Measurements from ENCODE around the gene MBP.

Gene MBP

GRCh38 chr18:77043541-77044280 is 88.9 kb downstream of the MBP start:
- Histone ChIP-seq H3K27ac (ENCODE audit: low read length) (no peak overlapping the region), H3K9me3 (ENCODE audit: control insufficient read depth, low read depth, low read length) (no peaks in the 10 kb centered on the region), H3K9ac (ENCODE audit: low read length) (no peak overlapping the region)

DNA sequence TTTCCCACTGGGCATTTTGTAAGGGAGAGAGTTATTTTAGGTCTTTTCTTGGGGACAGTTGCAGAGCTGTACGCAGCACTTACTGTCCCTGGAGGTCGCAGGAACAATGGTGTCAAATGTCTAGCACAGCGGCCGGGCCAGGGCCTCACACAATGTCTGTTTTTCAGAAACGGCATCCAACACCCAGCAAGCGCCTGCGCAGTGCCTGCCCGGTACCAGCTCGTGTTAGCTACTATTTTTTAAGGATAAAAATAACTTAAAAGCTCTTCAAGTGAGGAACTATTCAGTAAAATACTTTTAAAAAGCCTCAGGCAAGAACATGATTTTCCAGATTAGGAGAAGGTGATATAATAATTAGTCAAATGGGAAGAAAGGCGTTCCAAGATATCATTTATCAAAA is 90.0 kb downstream of the MBP start:
- Histone ChIP-seq H3K27me3 (ENCODE audit: control insufficient read depth, insufficient read depth, low read length) (no peaks in the 10 kb centered on the region), H3K4me3 (ENCODE audit: low read length) (no peak overlapping the region), H3K36me3 (ENCODE audit: control insufficient read depth, low read depth, low read length) (no peaks in the 10 kb centered on the region), H3K27ac (ENCODE audit: low read length) (no peak overlapping the region), H3K9me3 (ENCODE audit: control insufficient read depth, low read depth, low read length) (no peaks in the 10 kb centered on the region), H3K9ac (ENCODE audit: low read length) (no peak overlapping the region), H3K4me1 (ENCODE audit: control insufficient read depth, low read depth, low read length) (no peaks in the 10 kb centered on the region)

More at GRCh38 chr18:77043541-77044280, 88.9 kb downstream of the MBP start:
- Histone ChIP-seq H3K27me3 (ENCODE audit: control insufficient read depth, insufficient read depth, low read length) (no peaks in the 10 kb centered on the region), H3K4me1 (ENCODE audit: control insufficient read depth, low read depth, low read length) (no peaks in the 10 kb centered on the region), H3K4me3 (ENCODE audit: low read length) (no peak overlapping the region), H3K36me3 (ENCODE audit: control insufficient read depth, low read depth, low read length) (no peaks in the 10 kb centered on the region)

DNA sequence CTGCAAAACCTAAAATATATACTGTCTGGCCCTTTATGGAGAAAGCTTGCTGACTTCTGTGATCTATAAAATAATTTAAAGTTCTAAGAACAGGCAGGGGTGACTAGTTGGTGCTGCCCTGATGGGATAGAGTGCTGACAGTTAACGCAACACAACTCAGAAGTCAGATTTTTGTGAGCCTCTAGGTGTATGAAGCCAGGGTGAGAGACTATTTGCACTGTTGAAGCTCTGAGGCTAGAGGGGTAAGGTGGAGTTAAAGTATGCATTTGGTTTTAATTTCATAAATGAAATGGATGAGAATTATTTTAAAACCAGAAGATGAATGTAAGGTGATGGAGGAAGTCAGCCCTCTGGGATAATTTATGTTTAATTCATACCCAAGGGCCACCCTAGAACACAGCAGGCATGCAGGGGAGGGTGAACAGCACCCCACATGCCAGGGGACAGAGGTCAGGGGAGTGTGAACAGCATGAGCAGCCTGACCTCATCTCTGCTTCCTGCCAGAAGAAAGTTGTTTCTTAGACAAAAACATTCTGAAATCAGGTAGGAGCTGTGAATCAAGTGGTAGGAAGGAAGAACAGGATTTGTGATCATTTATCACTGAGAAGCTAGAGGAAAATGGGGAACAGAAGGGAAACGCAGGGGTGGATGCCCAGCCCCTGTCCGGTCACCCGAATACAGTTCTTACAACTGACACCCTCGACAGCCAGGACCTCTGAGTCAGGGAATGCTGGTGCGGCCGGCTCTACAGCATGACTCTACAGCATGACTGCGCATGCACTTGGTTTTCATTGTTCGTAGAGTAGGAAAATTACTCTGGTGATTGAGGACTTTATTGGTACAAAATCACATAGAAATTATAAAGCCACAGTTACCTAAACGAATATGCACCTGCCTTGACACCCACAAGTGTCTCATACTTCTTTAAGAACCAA is 93.1 kb downstream of the MBP start:
- Histone ChIP-seq H3K9ac (ENCODE audit: low read length) (no peak overlapping the region), H3K4me1 (ENCODE audit: control insufficient read depth, low read depth, low read length) (no peaks in the 10 kb centered on the region), H3K9me3 (ENCODE audit: control insufficient read depth, low read depth, low read length) (no peaks in the 10 kb centered on the region), H3K4me3 (ENCODE audit: low read length) (no peak overlapping the region), H3K36me3 (ENCODE audit: control insufficient read depth, low read depth, low read length) (no peaks in the 10 kb centered on the region), H3K27ac (ENCODE audit: low read length) (no peak overlapping the region), H3K27me3 (ENCODE audit: control insufficient read depth, insufficient read depth, low read length) (no peaks in the 10 kb centered on the region)

DNA sequence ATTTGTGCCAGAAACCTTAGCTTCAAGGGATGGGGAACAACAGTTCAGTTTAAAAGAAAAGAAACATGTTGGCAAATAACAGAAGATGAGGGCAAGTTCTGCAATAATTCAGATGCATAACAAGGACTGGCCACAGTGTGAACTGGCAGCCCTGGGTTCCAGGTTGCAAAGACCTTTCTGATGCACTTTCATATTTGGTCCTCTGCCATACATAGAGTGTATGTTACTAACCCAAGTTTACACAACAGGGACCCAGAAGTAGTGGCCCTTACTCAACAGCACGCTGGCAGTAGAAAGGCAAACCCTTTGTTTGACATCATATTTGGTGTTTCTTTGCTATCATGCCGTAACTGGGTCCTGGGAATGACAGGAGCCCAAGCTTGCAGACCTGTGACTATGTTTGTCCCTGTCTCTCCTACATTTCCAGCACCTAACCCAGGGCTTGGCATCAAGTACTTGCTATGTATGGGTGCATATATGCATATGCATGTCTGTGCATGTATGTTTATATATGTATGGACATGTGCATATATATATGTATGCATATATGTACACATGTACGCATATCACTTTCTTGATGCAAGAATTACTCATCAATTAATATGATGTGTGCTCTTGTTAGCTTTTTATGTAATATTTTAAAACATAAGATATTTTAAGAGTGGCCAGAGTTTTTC is 94.3 kb downstream of the MBP start:
- no peaks in the 10 kb centered on the region for H3K36me3 ChIP-seq (ENCODE audit: control insufficient read depth, low read depth, low read length)
- H3K4me1 ChIP-seq (ENCODE audit: control insufficient read depth, low read depth, low read length): no peaks in the 10 kb centered on the region

GRCh38 chr18:77037567-77037966 is 95.0 kb downstream of the MBP start:
- no peaks in the 10 kb centered on the region for H3K9me3 ChIP-seq (ENCODE audit: control insufficient read depth, low read depth, low read length)
- H3K27me3 ChIP-seq (ENCODE audit: control insufficient read depth, insufficient read depth, low read length): no peaks in the 10 kb centered on the region
- no peak overlapping the region for H3K4me3 ChIP-seq (ENCODE audit: low read length)
- H3K9ac ChIP-seq (ENCODE audit: low read length): no peak overlapping the region
- H3K27ac ChIP-seq (ENCODE audit: low read length): no peak overlapping the region
- no peaks in the 10 kb centered on the region for H3K4me1 ChIP-seq (ENCODE audit: control insufficient read depth, low read depth, low read length)
- no peaks in the 10 kb centered on the region for H3K36me3 ChIP-seq (ENCODE audit: control insufficient read depth, low read depth, low read length)

More for the DNA sequence above, 94.3 kb downstream of the MBP start:
- H3K4me3 ChIP-seq (ENCODE audit: low read length): no peak overlapping the region
- no peaks in the 10 kb centered on the region for H3K9me3 ChIP-seq (ENCODE audit: control insufficient read depth, low read depth, low read length)
- H3K27me3 ChIP-seq (ENCODE audit: control insufficient read depth, insufficient read depth, low read length): no peaks in the 10 kb centered on the region
- H3K27ac ChIP-seq (ENCODE audit: low read length): no peak overlapping the region
- H3K9ac ChIP-seq (ENCODE audit: low read length): no peak overlapping the region

DNA sequence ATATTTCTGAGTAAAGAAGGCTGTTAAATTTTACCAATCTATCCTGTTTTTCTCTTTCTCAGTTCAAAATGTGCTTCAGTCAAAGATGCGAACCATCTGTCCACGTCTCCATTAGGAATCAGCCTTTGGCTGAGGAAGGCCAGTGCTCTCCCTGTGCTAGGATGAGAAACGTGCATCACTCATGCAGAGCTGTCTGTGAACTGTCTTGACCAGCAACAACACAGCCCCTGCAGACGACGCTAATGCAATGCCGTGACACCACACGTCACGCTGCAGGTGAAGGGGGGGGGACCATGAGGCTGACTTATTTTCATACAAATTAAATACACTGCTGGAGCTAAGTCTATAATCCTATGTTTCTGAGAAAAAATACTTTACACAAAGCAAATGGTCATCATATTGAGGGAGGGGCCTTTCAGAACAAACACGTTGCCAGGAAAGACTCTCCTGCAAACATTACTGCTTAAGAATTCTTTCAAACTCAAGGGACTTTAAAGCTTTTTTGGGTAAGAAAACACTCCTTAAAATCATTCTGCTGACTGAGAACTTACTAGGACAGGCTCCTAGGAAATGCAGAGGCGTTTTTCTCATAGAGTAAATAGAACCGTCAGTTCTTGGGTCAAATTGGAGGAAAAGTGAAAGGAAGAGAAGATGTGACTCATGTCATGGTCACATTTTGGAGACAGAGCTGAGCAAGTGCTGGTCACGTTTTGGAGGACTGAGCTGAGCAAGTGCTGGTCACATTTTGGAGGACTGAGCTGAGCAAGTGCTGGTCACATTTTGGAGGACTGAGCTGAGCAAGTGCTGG is 97.0 kb downstream of the MBP start:
- Histone ChIP-seq H3K4me1 (ENCODE audit: control insufficient read depth, low read depth, low read length) (no peaks in the 10 kb centered on the region), H3K36me3 (ENCODE audit: control insufficient read depth, low read depth, low read length) (no peaks in the 10 kb centered on the region), H3K27me3 (ENCODE audit: control insufficient read depth, insufficient read depth, low read length) (no peaks in the 10 kb centered on the region), H3K9ac (ENCODE audit: low read length) (no peak overlapping the region), H3K9me3 (ENCODE audit: control insufficient read depth, low read depth, low read length) (no peaks in the 10 kb centered on the region), H3K4me3 (ENCODE audit: low read length) (no peak overlapping the region), H3K27ac (ENCODE audit: low read length) (no peak overlapping the region)

DNA sequence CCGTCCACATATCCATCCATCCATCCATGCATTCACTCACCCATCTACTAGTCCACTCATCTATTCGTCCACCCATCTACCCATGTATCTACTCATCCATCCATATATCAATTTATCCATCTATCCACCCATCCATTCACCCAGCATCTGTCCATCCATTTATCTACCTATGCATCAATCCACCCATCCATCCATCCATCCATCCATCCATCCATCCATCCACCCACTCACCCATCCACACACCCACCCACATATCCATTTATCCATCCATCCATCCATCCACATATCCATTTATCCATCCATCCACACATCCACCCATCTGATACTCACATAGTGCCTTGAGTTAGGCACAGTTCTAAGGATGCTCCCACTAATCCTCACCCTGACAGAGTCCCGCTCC is 99.0 kb downstream of the MBP start:
- H3K9me3 ChIP-seq (ENCODE audit: control insufficient read depth, low read depth, low read length): no peaks in the 10 kb centered on the region
- no peaks in the 10 kb centered on the region for H3K36me3 ChIP-seq (ENCODE audit: control insufficient read depth, low read depth, low read length)
- no peaks in the 10 kb centered on the region for H3K4me1 ChIP-seq (ENCODE audit: control insufficient read depth, low read depth, low read length)
- H3K9ac ChIP-seq (ENCODE audit: low read length): no peak overlapping the region
- no peak overlapping the region for H3K27ac ChIP-seq (ENCODE audit: low read length)
- no peaks in the 10 kb centered on the region for H3K27me3 ChIP-seq (ENCODE audit: control insufficient read depth, insufficient read depth, low read length)
- H3K4me3 ChIP-seq (ENCODE audit: low read length): no peak overlapping the region

DNA sequence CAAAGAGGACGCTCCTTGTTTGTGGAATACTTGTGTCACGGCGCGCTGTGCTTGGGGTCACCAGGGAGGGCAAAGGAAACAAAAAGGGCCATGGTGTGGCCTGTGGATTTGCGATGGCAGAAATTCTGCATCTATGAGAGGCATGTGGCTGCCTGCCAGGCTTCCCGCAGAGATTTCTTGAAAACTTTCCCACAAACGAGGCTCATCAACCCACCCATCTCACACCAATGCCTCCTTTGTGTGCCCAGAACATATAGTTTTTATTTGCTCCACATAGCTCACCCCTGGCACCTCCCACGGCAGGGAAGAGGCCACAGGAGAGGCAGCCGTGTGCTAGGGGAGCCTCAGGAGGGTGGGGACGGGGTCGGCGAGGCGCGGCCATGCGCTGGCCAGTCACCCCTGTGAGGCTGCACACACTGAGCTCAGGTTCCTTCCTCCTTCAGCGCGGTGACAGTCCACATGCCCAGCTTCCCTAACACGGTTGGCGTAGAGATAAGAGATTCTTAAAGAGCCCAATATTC is 100.3 kb downstream of the MBP start:
- no peaks in the 10 kb centered on the region for H3K4me1 ChIP-seq (ENCODE audit: control insufficient read depth, low read depth, low read length)
- no peak overlapping the region for H3K4me3 ChIP-seq (ENCODE audit: low read length)
- no peak overlapping the region for H3K27ac ChIP-seq (ENCODE audit: low read length)
- no peaks in the 10 kb centered on the region for H3K27me3 ChIP-seq (ENCODE audit: control insufficient read depth, insufficient read depth, low read length)
- no peak overlapping the region for H3K9ac ChIP-seq (ENCODE audit: low read length)
- H3K9me3 ChIP-seq (ENCODE audit: control insufficient read depth, low read depth, low read length): no peaks in the 10 kb centered on the region
- H3K36me3 ChIP-seq (ENCODE audit: control insufficient read depth, low read depth, low read length): no peaks in the 10 kb centered on the region

DNA sequence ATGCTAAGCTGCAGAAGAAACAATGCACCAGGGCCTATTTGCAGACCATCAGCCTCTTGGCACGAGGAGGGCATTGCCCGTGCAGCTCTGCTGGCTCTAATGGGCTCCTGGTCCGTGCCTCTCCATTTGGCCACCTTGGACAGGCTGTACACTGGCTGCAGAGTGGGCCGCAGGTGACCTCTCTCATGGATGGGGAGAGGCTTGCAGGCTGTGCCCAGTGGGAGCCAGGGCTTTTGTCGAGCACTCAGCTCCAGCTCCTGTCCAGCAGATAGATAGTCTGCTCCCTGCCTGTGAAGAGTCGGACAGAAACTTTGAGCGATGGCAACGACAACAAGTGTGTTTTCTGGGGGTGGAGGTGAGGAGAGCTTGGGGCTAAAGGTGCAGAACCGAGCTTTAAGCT is 100.9 kb downstream of the MBP start:
- Histone ChIP-seq H3K9me3 (ENCODE audit: control insufficient read depth, low read depth, low read length) (no peaks in the 10 kb centered on the region), H3K36me3 (ENCODE audit: control insufficient read depth, low read depth, low read length) (no peaks in the 10 kb centered on the region), H3K4me3 (ENCODE audit: low read length) (no peak overlapping the region), H3K9ac (ENCODE audit: low read length) (no peak overlapping the region), H3K27me3 (ENCODE audit: control insufficient read depth, insufficient read depth, low read length) (no peaks in the 10 kb centered on the region), H3K27ac (ENCODE audit: low read length) (no peak overlapping the region), H3K4me1 (ENCODE audit: control insufficient read depth, low read depth, low read length) (no peaks in the 10 kb centered on the region)

DNA sequence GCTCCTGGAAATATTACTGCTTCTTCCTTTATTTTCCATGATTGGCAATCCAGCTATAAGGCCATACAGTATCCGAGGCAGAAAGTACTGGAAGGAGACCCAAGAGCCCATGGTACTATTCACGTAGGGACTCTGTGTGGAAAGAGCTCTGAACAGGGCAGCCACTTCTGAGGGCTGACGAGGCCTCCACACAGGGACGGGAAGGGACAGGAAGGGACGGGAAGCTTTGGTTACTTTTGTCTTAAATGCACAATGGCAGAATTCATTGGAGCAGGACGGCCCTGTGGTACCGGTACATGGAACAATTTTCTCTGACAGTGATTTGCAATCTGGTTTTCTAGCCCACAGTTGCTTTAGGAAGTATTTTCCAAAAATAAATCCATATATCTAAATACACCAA is 102.4 kb downstream of the MBP start:
- no peaks in the 10 kb centered on the region for H3K36me3 ChIP-seq (ENCODE audit: control insufficient read depth, low read depth, low read length)
- H3K9me3 ChIP-seq (ENCODE audit: control insufficient read depth, low read depth, low read length): no peaks in the 10 kb centered on the region

More for the DNA sequence above, 102.4 kb downstream of the MBP start:
- Histone ChIP-seq H3K9ac (ENCODE audit: low read length) (no peak overlapping the region), H3K4me1 (ENCODE audit: control insufficient read depth, low read depth, low read length) (no peaks in the 10 kb centered on the region), H3K27ac (ENCODE audit: low read length) (no peak overlapping the region), H3K4me3 (ENCODE audit: low read length) (no peak overlapping the region), H3K27me3 (ENCODE audit: control insufficient read depth, insufficient read depth, low read length) (no peaks in the 10 kb centered on the region)
